SU-DHL-6 (cell line): ENCODE results near the gene NID2.

Experiments used
- EZH2phosphoT487 ChIP-seq: fragments of 200-600 bp; sonication (generic), shearing (Covaris generic); conservative IDR thresholded peaks from 2 replicates; pipeline ENCODE4 v1.6.1; 2018; ENCODE audit warnings: mild to moderate bottlenecking, antibody characterized with exemption, low read length, moderate library complexity, mixed read lengths
- TF ChIP-seq, protein P1 (sequence below): fragments of 200-600 bp; sonication (generic); IDR thresholded peaks from one replicate; pipeline ENCODE4 v1.5.1; 2017; ENCODE audit warnings: antibody characterized with exemption, mild to moderate bottlenecking, low read length, moderate library complexity; ENCODE audit not compliant: insufficient read depth, poor library complexity, severe bottlenecking

DNA sequence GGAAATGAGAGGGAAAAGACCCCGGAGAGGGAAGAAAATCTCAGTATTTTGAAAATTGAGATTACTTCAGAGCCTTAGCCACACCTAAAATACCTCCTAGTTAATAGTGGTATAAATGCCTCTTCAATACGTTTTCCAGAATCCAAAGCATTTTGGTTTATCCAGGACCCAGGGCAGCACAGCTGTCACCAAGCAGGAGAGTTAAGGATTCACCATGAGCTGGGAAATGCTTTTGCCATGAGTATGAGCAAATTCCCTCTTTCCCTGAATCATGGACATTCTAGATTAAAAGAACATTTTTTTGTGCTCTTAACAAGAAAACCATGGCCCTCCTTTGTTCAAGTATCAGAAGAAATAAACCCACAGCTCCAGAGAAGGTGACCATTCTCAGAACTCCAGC lies 101.3 kb downstream of the NID2 start:
- TF ChIP-seq, protein P1, sequence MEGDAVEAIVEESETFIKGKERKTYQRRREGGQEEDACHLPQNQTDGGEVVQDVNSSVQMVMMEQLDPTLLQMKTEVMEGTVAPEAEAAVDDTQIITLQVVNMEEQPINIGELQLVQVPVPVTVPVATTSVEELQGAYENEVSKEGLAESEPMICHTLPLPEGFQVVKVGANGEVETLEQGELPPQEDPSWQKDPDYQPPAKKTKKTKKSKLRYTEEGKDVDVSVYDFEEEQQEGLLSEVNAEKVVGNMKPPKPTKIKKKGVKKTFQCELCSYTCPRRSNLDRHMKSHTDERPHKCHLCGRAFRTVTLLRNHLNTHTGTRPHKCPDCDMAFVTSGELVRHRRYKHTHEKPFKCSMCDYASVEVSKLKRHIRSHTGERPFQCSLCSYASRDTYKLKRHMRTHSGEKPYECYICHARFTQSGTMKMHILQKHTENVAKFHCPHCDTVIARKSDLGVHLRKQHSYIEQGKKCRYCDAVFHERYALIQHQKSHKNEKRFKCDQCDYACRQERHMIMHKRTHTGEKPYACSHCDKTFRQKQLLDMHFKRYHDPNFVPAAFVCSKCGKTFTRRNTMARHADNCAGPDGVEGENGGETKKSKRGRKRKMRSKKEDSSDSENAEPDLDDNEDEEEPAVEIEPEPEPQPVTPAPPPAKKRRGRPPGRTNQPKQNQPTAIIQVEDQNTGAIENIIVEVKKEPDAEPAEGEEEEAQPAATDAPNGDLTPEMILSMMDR: no peak
- TF ChIP-seq EZH2phosphoT487: no peak
